Gastroesophageal sphincter (tissue), 4 donors: ENCODE measurements around the gene EPG5. TPM values are rescaled to one million over a fixed set of nuclear protein-coding genes. Genes with fewer than 3 reads are reported as not detected.
"Not testable (repeated sequence)": the region's sequence is repeated elsewhere in the genome, so short reads cannot be mapped to it uniquely, and the experiment has no call there.

Source experiments
- ATAC-seq: fragments of 150-250 bp; one replicate; pipeline ENCODE4 v1.9.1; 2016; ENCODE audit warnings: mild to moderate bottlenecking, moderate library complexity
- H3K27ac ChIP-seq, 4 donors: fragments of 200-600 bp; sonication (generic) in 3 of 4; 1 replicate in 3 of 4; 2 replicates in 1 of 4; pipeline ENCODE4 v1.5.1; 2016 to 2019
- H3K27me3 ChIP-seq: fragments of 200-600 bp; sonication (generic); one replicate; pipeline ENCODE4 v1.5.1; 2019
- H3K36me3 ChIP-seq, 2 donors: fragments of 200-600 bp; sonication (generic); one replicate each; pipeline ENCODE4 v1.5.1; 2019; ENCODE audit warnings: control low read depth in 1 of 2
- H3K4me1 ChIP-seq, 3 donors: fragments of 200-600 bp; sonication (generic); 1 replicate in 2 of 3; 2 replicates in 1 of 3; pipeline ENCODE4 v1.5.1; 2016 to 2019; ENCODE audit warnings: control low read depth in 2 of 3
- H3K4me3 ChIP-seq, 2 donors: fragments of 200-600 bp; sonication (generic); one replicate each; pipeline ENCODE4 v1.5.1; 2019; ENCODE audit warnings: mild to moderate bottlenecking in 1 of 2, moderate library complexity in 1 of 2
- H3K9me3 ChIP-seq, 3 donors: fragments of 200-600 bp; sonication (generic); one replicate each; pipeline ENCODE4 v1.5.1; 2017 to 2019; ENCODE audit warnings: control low read depth in 2 of 3
- CTCF ChIP-seq, 4 experiments: fragments of 200-600 bp in 2 of 4; fragments of 450-650 bp in 2 of 4; sonication (generic) in 1 of 4; IDR thresholded peaks; one replicate each; pipeline ENCODE4 v1.5.1; 2017 to 2019; ENCODE audit warnings: antibody characterized with exemption in 4 of 4, mild to moderate bottlenecking in 2 of 4, moderate library complexity in 2 of 4
- EP300 ChIP-seq: sonication (generic); formaldehyde crosslinking; IDR thresholded peaks from one replicate; pipeline ENCODE4 v1.6.1; 2017; ENCODE audit warnings: antibody characterized with exemption, mild to moderate bottlenecking
- POLR2A ChIP-seq, 2 donors: fragments of 450-650 bp; IDR thresholded peaks; one replicate each; pipeline ENCODE4 v1.6.1; 2017; ENCODE audit warnings: antibody characterized with exemption in 2 of 2, mild to moderate bottlenecking in 2 of 2, moderate library complexity in 1 of 2
- POLR2AphosphoS5 ChIP-seq: sonication (generic); formaldehyde crosslinking; IDR thresholded peaks from one replicate; pipeline ENCODE4 v1.6.1; 2017; ENCODE audit warnings: antibody characterized with exemption
- WGBS, 2 donors: methylation state at CpG; one replicate each; pipeline ENCODE4 v1.1.5; 2018; ENCODE audit warnings: low coverage in 1 of 2; 5-methylcytosine and 5-hydroxymethylcytosine counted together
- total RNA-seq, 4 donors: library from RNA; depleted of rRNA; stranded (reverse); fragments of >200 nt; gene quantifications; one replicate each; pipeline ENCODE4 v1.1.0, GENCODE V29; 2016

EPG5 gene
- total RNA-seq, 4 donors from 2014 or later: 17.3 to 33.7 (median 28.4) TPM

DNA sequence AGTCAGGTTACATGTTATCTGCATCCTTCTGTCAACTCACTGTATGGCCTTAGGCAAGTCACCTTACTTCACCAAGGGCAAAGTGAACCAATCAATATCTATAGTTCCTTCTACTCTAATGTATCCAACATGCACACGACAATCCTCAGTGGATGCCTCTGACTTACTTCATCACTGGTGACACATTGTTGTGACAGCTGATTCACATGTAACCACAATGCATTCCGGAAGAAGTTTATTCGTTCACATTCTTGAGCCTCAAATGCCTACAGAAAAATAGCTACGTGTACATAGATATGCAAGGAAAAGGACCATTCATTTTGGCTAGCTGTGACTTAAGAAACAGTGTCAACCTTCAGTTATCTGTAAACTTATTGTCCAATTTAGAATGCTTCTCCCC lies 26.3 kb upstream of the EPG5 start:
- TF ChIP-seq CTCF (IDR thresholded peaks at IDR 0.05) (no peak), POLR2A (IDR thresholded peaks at IDR 0.05) (no peak), POLR2AphosphoS5 (no peak), EP300 (no peak)
- H3K4me1 ChIP-seq: no peaks in the 10 kb centered on the region
- H3K27ac ChIP-seq: no peak overlapping the region
- no peaks in the 10 kb centered on the region for H3K9me3 ChIP-seq
- no peaks in the 10 kb centered on the region for H3K27me3 ChIP-seq
- peaks cover 0 to 43% of the 10 kb centered on the region in 2 donors for H3K36me3 ChIP-seq
- no peak for ATAC-seq
- 62 to 75% methylated on average over 4 of the region's 4 CpGs for WGBS, 2 donors
- H3K4me3 ChIP-seq: no peak overlapping the region

DNA sequence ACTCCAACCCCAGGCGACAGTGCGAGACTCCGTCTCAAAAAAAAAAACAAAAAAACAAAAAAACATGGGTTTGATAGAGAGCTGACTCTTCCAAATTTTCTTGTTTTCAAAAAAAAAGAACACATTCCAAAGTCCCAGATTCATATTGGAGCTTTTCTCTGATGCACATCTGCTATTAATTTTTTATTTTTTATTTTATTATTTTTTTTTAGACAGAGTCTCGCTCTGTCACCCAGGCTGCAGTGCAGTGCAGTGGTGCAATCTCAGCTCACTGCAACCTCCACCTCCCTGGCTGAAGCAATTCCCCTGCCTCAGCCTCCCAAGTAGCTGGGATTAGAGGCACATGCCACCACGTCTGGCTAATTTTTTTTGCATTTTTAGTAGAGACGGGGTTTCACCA lies 25.4 kb upstream of the EPG5 start:
- H3K27ac ChIP-seq, ATAC-seq, H3K4me3 ChIP-seq, H3K4me1 ChIP-seq, H3K27me3 ChIP-seq, H3K9me3 ChIP-seq: not testable (repeated sequence)
- 62 to 92% methylated on average over 3 to 6 of the region's 6 CpGs for WGBS, 2 donors
- H3K36me3 ChIP-seq: peaks cover 0 to 52% of the 10 kb centered on the region in 2 donors

DNA sequence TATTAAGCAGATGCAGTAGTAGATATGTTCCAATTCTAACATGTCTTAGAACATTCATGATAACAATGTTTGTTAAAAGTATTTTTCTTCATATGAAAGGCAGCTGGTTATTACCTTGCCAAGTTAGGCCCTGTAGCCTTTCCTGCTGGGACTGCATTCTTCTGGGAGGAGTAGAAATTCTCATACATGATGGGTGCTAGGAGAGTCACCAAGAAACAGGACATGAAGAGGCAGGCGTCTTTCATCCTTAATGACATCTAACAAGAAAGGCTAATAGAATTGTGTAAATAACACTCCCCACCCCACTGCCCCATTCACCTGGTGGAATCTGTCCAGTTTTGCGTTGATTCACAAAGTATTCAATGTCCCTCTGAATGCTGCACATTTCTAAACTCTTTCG lies 24.7 kb upstream of the EPG5 start:
- Histone ChIP-seq H3K36me3 (peaks cover 0 to 58% of the 10 kb centered on the region in 2 donors), H3K27me3 (no peaks in the 10 kb centered on the region), H3K27ac (no peak overlapping the region), H3K4me3 (no peak overlapping the region), H3K4me1 (no peaks in the 10 kb centered on the region), H3K9me3 (no peaks in the 10 kb centered on the region)
- 90 to 93% methylated on average over 3 of the region's 3 CpGs for WGBS, 2 donors
- no peak for TF ChIP-seq EP300
- TF ChIP-seq POLR2A (IDR thresholded peaks at IDR 0.05): no peak
- TF ChIP-seq CTCF (IDR thresholded peaks at IDR 0.05): no peak
- TF ChIP-seq POLR2AphosphoS5: no peak
- no peak for ATAC-seq

DNA sequence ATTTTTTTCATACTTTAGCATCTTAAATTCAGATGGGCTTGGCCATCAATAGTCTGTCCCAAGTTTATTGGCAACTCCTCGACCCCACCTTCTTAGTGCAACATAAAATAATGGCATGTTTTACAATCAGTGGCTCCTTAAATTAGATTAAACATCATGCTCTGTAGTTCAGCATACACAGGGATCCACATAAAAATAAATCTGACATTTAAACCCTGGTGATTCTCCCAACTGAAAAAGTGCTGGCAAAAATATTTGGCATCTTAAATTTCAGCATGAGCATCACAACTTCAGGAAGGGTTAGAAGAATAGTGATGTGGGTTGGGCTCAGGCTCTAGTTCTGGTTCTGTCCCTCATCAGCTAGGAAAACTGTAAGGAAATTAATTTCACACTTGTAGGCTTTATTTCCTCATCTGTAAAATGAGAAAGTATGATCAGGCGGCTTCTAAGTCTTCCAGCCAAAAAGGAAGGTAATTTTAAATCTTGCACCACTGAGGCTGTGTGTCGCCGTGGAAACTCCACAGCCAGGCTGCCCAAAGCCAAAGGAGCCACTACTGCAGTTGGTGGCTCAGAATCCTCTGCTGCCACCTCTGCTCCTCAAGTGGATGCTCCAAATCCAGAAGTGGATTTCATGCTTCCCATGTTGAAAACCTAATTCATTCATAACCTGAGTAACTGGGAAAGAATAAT lies 17.6 kb upstream of the EPG5 start:
- TF ChIP-seq CTCF (IDR thresholded peaks at IDR 0.05): no peak
- no peak for TF ChIP-seq POLR2A (IDR thresholded peaks at IDR 0.05)
- TF ChIP-seq POLR2AphosphoS5: no peak
- no peak for TF ChIP-seq EP300
- no peak for ATAC-seq
- Histone ChIP-seq H3K36me3 (peaks cover 0 to 28% of the 10 kb centered on the region in 2 donors), H3K27ac (no peak overlapping the region), H3K9me3 (no peaks in the 10 kb centered on the region), H3K27me3 (no peaks in the 10 kb centered on the region), H3K4me1 (no peaks in the 10 kb centered on the region), H3K4me3 (no peak overlapping the region)
- WGBS, 2 donors: 76 to 86% methylated on average over 1 to 2 of the region's 4 CpGs

- H3K36me3 ChIP-seq: peaks cover 0 to under 1% of the 10 kb centered on the region in 2 donors
- WGBS, 2 donors: 80% methylated on average over 1 of the region's 2 CpGs; no CpG with 5 or more reads in 1 of the 2 donors
- no peaks in the 10 kb centered on the region for H3K9me3 ChIP-seq
- no peaks in the 10 kb centered on the region for H3K4me1 ChIP-seq
- TF ChIP-seq POLR2A (IDR thresholded peaks at IDR 0.05) (no peak), EP300 (no peak), CTCF (IDR thresholded peaks at IDR 0.05) (no peak), POLR2AphosphoS5 (no peak)
- H3K27ac ChIP-seq: no peak overlapping the region
- H3K27me3 ChIP-seq: no peaks in the 10 kb centered on the region
- no peak for ATAC-seq
- H3K4me3 ChIP-seq: no peak overlapping the region
Measured at GRCh38 chr18:45981821-45982220, 14.7 kb upstream of the EPG5 start.
